COLO668 (cell line): Measurements from ENCODE around the gene CLEC18A.
"Not testable (repeated sequence)": the region's sequence is repeated elsewhere in the genome, so short reads cannot be mapped to it uniquely, and the experiment has no call there.

Experiments
- DNase-seq: peaks from one replicate; lab custom pipeline; 2025; ENCODE audit not compliant: unreplicated experiment; lab: John Stamatoyannopoulos, UW

The CLEC18A gene

DNA sequence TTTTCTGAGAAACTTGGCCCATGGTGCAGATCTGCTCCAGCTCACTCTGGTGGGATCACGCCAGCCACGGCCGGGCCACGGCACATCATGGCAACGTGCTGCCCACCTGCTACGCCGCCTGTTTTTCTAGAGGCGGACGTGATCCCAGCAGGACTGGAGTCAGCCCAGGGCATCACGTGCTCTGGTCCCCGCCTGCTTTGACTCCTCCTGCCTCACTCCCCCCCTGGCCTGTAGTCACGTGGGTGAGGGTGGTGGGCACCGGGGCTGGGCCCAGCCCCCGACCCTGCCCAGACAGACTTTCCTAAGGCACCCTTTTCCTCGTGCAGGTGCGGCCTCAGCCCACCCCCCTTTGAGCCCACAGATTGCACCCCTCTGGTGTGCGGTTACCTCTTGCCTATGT lies 723 bp upstream of the CLEC18A start:
- not testable (repeated sequence) for DNase-seq

DNA sequence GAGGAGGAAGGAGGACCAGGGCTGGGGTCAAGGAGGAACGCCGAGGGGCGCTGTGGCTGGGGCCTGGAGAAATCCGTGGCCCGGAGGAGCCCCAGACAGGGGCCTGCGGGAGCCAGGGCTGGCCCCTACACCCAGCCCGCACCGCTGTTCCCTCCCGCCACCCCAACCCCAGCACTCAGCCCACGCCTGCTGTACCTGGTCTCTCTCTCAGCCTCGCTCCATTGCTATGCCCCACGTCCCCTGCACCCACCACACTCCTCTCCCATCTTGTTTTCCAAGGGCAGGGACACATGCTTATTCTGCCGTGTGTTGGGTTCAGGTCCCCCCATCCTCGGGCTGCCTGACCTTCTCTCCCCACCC lies 518 bp downstream of the CLEC18A start:
- DNase-seq = not testable (repeated sequence)

DNA sequence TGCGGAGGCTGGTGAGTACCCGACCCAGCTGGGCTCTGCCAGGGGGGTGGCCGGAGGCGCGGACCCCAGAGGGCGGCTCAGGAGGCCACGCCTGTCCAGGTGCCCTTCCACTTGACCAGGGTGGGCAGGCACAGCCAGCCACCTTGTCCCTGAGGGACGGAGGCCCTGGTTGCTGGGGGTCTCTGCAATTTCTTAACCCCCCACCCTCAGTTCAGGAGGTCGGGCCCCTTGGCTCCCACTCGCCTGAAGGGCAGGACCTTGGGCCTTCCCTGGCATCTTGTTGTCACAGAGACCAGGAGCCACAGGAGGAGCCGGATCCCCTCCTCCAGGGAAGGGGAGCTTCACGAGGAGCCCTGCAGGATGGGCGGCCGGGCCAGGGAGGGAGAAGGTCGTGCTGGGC lies 982 bp downstream of the CLEC18A start:
- DNase-seq = not testable (repeated sequence)

DNA sequence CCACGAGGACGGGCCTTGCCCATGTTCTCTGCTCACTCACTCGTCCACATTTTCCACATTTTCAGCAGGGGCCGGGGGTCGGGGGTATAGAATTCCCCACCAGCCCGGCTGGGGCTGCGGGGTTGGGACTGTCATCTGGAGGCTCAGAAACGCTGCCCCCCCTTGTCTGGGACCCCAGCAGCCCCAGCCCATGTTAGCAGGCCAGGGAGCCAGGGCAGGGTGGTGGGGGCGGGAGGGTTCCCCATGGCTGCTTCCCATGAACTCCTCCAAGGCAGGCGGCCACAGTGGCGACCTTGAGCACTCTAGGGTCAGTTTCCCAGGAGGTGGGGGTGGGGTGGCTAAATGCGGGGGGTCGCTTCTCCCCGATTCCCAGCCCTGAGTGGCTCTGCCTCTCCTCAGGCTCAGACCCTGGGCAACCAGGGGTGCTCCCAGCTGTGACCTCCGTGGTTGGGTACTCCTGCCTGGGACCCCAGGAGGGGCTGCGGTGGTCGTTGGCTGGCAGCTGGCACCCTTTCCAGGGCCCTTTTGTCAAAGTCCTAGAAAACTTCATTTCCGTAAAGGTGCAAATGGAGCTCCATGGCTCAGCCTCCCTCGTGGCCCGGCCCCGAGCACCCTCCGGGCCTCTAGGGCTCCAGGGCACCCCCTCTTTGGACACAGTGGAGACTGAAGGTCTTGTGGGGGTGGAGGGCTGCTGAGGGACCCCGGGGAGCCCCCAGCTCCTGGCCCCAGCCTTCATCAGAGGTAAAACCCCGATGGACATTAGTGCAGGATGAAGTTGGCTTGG lies 1.6 kb downstream of the CLEC18A start:
- not testable (repeated sequence) for DNase-seq

DNA sequence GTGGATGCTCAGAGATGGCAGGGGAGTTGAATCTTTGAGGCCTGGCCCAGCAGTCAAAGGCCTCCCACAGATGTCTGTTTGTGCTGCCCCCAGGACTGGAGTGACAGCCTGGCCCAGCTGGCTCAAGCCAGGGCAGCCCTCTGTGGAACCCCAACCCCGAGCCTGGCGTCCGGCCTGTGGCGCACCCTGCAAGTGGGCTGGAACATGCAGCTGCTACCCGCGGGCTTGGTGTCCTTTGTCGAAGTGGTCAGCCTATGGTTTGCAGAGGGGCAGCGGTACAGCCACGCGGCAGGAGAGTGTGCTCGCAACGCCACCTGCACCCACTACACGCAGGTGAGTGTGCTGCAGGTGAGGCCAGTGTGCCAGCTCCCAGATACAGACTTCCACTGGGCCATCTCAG lies 3.1 kb downstream of the CLEC18A start:
- DNase-seq = not testable (repeated sequence)

DNA sequence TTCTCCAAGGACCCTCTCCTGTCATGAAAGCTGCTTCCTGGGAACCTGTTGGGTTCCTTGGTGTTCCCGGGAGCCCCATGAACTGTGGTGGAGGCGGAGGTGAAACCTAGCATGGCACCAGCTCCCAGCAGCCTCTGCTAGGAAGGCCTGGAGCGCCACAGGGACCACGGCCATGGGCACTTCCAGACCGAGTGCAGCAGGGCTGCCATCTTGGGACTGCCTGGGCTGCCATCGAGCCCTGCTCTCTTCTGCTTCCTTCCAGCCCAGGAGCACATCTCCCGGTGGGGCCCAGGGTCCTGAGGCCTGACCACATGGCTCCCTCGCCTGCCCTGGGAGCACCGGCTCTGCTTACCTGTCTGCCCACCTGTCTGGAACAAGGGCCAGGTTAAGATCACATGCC lies 12.2 kb downstream of the CLEC18A start:
- DNase-seq = not testable (repeated sequence)

DNA sequence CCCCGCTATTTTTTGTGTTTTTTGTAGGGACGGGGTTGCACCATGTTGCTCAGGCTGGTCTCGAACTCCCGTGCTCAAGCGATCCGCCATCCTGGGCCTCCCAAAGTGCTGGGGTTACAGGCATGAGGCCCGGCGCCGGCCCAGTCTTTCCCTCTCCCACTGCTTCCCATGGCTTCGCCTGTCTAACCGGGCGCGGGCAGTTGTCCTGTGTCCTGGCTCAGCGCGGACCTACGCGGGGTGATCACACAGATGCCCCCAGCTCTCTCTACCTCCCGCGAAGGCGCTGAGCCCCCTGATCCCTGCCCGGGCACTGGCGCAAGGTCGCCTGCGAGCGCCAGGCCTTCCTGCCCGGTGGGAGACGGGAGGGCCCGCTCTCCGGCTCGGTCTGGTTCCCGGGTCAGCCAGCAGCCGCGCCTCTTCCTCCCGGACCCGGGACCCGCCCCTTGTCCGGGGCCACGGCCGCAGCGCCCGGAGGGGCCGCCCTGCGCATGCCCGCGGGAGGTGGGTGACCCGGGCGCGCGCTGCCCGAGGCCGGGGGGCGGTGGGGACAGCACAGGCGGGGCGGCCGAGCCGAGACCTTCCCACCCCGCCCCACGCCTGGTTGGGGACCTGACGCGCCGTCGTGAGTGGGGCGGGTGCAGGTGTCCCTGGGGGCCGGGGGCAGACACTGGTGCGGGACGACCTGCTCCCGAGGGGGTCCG lies 14.0 kb downstream of the CLEC18A start:
- DNase-seq = peak; percentile 20

DNA sequence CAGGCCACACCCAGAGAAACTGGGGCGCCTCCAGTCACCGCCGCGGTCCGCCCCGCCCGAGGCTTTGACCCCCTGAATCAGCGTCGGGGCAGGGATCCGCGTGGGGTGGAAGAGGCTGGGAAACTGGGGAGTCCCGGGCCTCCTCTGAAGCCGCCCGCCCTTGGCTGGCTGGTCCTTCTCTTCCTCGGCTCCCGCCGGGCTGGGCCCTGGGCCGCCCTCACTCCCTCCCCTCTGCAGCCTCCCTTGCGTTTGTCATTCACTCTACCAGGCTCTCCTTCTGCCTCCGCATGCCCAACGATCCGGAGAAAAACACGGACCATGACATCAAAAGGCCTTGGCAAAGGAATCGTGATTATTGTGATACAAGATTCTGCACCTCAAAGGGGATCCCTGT lies 14.5 kb downstream of the CLEC18A start:
- not testable (repeated sequence) for DNase-seq

DNA sequence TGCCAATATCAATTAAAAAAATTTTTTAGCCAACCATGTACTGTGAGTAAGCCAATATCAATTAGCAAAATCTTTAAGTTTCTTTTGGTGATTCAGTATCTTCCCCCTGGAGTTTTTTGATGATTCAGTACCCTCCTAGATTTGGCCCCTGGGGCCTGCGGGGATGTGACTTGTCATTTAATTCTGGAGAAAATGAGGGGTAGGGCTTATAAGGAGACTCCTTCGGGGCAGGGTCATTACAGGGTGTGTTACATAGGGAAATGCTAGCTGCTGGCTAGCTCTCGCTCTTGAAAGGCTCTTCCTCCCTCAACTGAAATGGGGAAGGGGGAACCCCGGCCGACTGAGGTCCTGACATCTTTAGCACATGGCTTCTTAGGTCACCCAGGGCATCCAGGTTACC lies 16.6 kb downstream of the CLEC18A start:
- not testable (repeated sequence) for DNase-seq

DNA sequence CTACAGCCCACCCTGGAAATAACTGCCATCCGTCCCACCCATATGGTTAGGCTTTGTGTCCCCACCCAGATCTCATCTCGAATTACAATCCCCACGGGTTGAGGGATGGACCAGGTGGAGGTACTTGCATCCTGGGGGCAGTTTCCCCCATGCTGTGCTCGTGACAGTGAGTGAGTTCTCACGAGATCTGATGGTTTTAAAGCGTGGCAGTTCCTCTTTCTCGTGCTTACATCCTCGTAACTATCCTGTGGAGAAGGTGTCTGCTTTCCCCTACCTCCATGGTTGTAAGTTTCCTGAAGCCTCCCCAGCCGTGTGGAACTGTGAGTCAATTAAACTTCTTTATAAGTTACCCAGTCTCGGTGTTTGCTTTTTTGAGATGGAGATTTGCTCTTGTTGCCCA lies 17.0 kb downstream of the CLEC18A start:
- DNase-seq = not testable (repeated sequence)

DNA sequence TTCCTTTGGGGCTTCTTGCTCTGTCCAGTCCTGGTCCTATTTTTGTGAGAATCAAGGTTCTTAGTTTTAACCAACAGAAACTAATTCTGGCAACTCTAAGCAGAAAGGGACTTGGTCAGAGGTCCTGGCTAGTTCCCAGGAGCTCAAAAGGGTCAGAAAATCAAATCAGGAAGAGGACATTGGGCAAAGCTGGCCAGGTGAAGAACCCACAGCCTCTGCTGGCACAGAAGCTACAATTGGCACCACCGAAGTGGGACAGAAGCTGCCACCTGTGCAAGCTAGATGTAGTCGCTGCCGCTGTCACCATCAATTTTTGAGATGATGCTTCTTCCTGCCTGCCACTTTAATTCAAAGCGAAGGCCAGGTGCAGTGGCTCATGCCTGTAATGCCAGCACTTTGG lies 18.5 kb downstream of the CLEC18A start:
- DNase-seq = not testable (repeated sequence)

DNA sequence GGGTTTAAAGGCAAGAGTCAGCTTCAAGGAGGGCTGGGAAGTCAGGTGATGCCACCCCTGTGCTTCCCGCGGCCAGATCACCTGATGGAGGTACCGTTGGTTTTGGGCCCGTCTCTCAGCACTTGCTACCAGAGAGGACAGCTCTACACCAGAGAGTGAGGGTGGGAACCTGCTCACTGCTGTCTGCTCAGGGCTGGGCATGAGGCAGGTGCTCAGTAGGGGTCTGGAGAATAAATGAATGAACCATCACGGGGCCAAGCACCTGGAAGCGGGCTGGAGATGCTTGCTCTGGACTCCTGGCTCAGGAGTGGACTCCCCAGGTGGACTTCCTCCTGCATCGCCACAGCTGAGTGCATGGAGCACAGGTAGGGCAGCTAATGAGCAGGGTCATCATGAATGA lies 21.0 kb downstream of the CLEC18A start:
- DNase-seq = not testable (repeated sequence)

DNA sequence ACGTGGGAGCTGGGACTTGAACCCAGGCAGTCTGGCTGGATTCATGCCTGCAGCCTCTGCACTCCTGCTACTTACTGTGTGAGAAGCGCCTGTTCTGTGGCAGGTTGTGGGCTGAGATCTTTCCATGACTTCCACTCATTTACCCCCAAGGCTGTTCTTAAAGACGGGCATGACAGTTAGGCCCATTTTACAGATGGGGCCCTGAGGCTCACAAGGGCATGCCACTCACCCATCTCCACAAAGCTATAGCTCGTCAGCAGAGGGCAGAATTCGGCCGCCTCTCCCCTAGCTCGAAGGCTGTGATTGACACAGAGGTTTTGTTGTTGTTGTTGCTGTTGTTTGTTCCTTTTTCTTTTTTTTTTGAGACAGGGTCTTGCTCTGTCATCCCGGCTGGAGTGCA lies 21.8 kb downstream of the CLEC18A start:
- DNase-seq = not testable (repeated sequence)

DNA sequence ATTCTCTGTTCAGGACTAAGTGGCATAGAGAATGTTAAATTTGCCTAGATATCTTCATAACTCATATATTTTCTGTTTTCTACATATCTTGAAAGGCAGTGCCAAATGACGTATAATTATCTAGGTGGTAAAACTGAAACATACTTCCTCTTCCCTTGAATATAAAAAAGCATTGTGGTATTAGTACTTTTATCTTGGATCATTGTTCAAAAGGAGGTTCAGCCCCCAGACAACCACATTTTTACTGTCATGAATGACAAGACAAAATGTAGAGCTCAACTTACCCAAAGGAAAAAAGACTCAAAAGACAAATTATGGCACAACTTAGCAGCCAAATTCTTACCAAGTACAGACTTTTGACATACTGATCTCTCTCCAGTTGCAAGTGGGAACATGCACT lies 34.1 kb downstream of the CLEC18A start:
- DNase-seq = not testable (repeated sequence)

DNA sequence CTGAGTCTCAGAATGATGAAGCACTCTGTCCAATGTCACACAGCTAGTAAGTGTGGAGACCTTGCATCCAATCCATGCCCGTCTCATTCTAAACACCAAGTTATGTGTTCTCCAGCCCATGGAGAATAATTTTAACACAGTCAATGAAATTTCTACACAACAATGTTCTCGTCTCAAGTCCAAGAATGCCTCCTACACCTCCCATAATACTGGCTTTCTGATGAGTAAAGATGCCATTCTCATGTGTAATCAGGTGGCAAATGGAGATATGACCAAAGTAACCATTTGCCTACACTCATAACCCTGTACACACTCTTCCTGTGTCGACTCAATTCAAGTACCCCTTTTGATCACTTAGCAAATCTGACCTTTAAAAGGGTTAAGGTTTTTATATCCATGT lies 46.8 kb downstream of the CLEC18A start:
- DNase-seq = not testable (repeated sequence)

DNA sequence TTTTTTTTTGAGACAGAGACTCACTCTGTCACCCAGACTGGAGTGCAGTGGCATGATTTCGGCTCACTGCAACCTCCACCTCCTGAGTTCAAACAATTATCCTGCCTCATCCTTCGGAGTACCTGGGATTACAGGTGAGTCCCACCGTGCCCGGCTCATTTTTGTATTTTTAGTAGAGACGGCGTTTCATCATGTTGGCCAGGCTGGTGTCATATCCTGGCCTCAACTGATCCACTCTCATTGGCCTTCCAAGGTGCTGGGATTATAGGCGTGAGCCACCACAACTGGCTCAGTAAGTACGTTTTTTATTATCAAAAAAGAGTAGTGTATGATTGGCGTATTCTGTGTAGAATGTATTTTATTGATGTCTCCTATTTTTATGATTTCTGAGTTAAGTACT lies 48.7 kb downstream of the CLEC18A start:
- not testable (repeated sequence) for DNase-seq

DNA sequence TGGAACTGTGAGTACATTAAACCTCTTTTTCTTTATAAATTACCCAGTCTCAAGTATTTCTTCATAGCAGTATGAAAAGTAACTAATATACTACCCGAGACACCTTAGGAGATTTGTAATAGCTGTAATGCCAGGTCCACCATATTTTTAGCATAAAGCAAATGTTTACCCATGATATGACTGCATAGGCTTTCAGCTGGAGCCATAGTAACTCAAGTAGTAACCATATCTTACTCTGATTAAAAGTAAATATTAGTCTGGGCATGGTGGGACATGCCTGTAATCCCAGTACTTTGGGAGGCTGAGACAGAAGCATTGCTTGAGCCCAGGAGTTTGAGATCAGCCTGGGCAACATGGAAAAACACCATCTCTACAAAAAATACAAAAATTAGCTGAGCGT lies 52.4 kb downstream of the CLEC18A start:
- not testable (repeated sequence) for DNase-seq

DNA sequence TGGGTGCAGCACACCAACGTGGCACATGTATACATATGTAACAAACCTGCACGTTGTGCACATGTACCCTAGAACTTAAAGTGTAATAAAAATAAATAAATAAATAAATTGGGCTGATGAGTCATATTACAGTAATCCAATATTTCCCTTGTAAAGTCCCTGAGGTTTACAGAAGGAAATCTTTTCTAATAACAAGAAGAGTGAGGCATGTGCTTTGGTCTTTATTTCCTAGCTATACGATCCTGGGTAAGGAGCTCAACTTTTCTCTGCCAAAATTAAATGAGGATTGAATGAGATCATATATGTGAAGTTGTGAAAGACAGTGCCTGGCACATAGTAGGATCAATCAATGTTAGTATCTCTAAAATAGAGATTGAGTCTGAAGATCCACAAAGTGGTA lies 57.5 kb downstream of the CLEC18A start:
- not testable (repeated sequence) for DNase-seq

DNA sequence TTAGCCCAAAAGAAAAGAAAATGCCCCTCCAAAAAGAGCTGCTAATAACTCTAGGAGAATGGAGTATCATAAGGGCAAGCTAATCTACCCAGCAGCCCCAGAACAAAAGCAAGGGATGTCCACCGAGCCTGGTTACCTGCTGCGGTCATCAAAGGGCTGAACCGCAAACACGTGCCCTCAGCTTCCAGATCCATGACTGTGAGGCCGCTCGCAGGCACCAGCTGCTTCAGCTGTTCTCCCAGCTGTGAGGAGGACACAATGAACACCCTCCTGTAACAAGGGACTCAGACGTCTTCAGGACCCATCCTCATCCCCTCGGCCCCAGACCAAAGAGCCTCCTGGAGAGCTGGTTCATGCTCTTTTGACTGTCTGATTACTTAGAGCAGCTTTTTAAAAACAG lies 59.5 kb downstream of the CLEC18A start:
- not testable (repeated sequence) for DNase-seq

DNA sequence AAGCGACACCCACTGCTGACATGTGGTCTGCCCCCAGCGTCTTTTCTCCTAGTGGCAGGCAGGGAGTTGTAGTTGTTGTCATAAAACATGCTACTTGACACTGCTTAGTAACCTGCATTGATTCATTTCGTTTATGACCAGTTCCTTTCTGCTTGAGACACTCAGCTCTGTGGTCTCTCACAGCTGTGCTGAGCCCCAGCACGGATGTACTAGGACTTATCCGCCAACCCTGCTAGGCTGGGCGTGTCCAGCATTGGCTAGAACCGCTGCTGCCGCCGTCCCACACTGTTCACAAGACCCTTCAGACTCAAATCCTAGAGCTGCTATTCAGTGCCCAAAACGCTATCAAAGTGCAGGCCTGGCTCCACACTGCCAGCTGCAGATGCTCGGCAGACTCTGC lies 60.0 kb downstream of the CLEC18A start:
- DNase-seq = not testable (repeated sequence)

DNA sequence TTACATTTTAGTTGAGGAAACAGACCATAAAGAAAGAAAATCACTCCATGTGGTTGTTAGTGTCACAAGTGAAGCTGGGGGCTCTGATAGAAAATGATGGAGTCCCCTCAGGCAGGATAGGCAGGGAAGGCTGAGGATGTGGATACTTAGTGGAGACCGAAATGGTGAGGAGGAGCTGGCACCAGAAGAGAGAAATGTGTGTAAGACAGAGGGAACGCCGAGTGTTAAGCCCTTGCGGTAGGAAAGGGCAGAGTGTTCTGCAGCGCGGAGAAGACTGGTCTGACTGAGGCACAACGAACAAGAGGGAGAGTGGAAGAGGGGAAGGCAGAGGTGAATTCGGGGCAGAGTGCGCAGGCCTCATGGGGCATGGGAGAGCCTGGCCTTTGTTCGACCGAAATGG lies 61.2 kb downstream of the CLEC18A start:
- not testable (repeated sequence) for DNase-seq

DNA sequence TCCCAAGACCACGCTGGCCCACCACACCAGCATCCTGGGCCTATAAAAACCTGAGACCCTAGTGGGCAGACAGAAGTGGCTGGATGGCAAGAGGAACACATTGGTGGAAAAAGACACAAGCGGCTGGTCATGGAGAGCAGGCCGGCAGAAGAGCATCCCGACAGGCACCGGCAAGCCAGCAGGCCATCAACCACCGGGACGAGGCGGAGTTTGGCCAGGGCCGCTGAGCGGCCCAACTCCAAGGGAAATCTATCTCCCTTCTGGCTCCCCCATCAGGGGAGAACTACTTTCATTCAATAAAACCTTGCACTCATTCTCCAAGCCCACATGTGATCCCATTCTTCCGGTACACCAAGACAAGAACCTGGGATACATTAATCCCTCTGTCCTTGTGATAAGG lies 61.8 kb downstream of the CLEC18A start:
- DNase-seq = not testable (repeated sequence)
